Measurements from ENCODE around the gene DHFR.

DNA sequence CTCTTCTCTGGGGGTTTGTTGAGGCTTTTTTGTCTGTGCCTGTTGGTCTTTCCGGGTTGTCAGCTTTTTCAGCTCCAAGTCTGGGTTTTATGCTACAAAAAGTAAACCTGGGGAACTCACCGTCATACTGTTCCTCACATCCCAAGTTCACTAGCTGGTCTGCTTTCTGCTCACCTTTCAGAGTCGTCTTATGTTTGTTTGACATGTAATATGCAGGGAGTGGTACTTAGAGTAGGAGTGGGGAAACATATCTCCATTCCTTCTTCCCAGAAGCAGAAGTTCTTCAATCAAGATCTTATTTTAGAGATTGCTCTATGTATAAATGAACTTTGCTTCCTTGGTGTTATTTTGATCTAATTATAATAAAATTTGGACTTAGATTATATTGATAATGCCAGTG is 41.7 kb upstream of the DHFR start:
- TF ChIP-seq, protein P1, sequence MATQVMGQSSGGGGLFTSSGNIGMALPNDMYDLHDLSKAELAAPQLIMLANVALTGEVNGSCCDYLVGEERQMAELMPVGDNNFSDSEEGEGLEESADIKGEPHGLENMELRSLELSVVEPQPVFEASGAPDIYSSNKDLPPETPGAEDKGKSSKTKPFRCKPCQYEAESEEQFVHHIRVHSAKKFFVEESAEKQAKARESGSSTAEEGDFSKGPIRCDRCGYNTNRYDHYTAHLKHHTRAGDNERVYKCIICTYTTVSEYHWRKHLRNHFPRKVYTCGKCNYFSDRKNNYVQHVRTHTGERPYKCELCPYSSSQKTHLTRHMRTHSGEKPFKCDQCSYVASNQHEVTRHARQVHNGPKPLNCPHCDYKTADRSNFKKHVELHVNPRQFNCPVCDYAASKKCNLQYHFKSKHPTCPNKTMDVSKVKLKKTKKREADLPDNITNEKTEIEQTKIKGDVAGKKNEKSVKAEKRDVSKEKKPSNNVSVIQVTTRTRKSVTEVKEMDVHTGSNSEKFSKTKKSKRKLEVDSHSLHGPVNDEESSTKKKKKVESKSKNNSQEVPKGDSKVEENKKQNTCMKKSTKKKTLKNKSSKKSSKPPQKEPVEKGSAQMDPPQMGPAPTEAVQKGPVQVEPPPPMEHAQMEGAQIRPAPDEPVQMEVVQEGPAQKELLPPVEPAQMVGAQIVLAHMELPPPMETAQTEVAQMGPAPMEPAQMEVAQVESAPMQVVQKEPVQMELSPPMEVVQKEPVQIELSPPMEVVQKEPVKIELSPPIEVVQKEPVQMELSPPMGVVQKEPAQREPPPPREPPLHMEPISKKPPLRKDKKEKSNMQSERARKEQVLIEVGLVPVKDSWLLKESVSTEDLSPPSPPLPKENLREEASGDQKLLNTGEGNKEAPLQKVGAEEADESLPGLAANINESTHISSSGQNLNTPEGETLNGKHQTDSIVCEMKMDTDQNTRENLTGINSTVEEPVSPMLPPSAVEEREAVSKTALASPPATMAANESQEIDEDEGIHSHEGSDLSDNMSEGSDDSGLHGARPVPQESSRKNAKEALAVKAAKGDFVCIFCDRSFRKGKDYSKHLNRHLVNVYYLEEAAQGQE (IDR thresholded peaks at IDR 0.05; ENCODE audit: low read depth): no peak
- TF ChIP-seq, protein P2, sequence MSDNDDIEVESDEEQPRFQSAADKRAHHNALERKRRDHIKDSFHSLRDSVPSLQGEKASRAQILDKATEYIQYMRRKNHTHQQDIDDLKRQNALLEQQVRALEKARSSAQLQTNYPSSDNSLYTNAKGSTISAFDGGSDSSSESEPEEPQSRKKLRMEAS (IDR thresholded peaks at IDR 0.05): no peak

Measured in Ishikawa (cell line).